ENCODE data around the gene MATN1.

MATN1 gene

DNA sequence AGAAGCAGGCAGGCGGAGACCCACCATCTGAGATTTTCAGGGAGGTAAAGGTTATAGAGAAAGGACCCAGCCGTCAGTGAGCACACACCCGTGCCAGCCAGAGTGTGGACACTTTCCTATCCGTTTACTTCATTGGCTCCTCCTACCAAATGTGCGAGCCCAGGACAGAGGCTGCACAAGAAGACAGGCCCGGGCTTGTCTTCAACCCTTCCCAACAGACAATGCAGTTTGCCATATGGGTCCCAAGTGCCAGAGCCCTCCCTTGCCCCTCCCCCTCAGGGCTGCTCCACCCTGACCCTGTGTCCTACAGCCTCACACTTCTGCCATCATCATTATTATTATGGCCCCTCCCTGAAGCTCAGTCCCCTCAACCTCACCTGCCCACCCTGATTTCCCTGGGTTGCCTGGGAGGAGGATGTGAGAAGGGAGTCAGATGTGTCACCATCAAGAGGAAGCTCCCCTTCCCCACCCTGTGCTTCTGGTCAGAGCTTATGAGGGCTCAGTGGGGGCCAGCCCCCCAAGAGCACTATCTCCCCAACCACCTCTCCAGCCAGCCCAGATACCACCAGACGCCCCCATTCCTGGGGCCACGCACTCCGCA is 24.8 kb upstream of the MATN1 start:
- Histone ChIP-seq H3K36me3 (ENCODE audit: control insufficient read depth, insufficient read depth, low read length, severe bottlenecking) (no peaks in the 10 kb centered on the region), H3K9me3 (ENCODE audit: control insufficient read depth, low read length) (no peaks in the 10 kb centered on the region), H3K4me1 (ENCODE audit: control insufficient read depth, insufficient read depth, low read length) (no peaks in the 10 kb centered on the region), H3K4me3 (ENCODE audit: low read length) (no peak overlapping the region), H3K9ac (ENCODE audit: low read length) (no peak overlapping the region), H3K27me3 (replicated peaks; ENCODE audit: control insufficient read depth, insufficient read depth, low read length) (peaks cover 13% of the 10 kb centered on the region)
- no peak for DNase-seq (ENCODE audit: low read depth)

GRCh38 chr1:30747033-30748008 is 23.9 kb upstream of the MATN1 start:
- H3K9ac ChIP-seq (ENCODE audit: low read length): no peak overlapping the region
- peaks cover 11% of the 10 kb centered on the region for H3K27me3 ChIP-seq (replicated peaks; ENCODE audit: control insufficient read depth, insufficient read depth, low read length)
- no peak overlapping the region for H3K4me3 ChIP-seq (ENCODE audit: low read length)
- H3K36me3 ChIP-seq (ENCODE audit: control insufficient read depth, insufficient read depth, low read length, severe bottlenecking): no peaks in the 10 kb centered on the region
- DNase-seq (ENCODE audit: low read depth): no peak
- H3K9me3 ChIP-seq (ENCODE audit: control insufficient read depth, low read length): no peaks in the 10 kb centered on the region
- H3K4me1 ChIP-seq (ENCODE audit: control insufficient read depth, insufficient read depth, low read length): no peaks in the 10 kb centered on the region

- DNase-seq (ENCODE audit: low read depth): no peak
- no peaks in the 10 kb centered on the region for H3K9me3 ChIP-seq (ENCODE audit: control insufficient read depth, low read length)
- H3K27me3 ChIP-seq (replicated peaks; ENCODE audit: control insufficient read depth, insufficient read depth, low read length): peaks cover 9% of the 10 kb centered on the region
- no peaks in the 10 kb centered on the region for H3K4me1 ChIP-seq (ENCODE audit: control insufficient read depth, insufficient read depth, low read length)
- no peaks in the 10 kb centered on the region for H3K36me3 ChIP-seq (ENCODE audit: control insufficient read depth, insufficient read depth, low read length, severe bottlenecking)
- no peak overlapping the region for H3K4me3 ChIP-seq (ENCODE audit: low read length)
- no peak overlapping the region for H3K9ac ChIP-seq (ENCODE audit: low read length)
Measured at GRCh38 chr1:30746212-30747032, 23.0 kb upstream of the MATN1 start.

DNA sequence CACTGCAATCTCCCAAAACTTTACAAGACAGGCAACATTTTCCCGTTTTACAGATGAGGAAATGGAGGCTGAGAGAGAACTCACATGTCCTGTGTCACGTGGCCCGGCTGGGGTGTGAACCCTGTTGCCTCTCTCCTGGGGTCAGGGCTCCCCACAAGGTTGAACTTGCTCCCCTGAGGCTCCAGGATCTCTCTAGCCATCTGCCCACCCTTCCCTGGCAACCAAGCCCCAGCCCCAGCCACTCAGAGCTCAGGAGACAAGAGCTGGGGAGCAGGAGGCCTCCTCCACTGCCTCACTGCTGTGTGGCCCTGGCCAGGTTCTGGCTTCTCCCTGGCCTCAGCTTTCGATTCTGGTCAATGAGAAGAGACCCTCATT is 22.4 kb upstream of the MATN1 start:
- Histone ChIP-seq H3K27me3 (replicated peaks; ENCODE audit: control insufficient read depth, insufficient read depth, low read length) (peaks cover 14% of the 10 kb centered on the region), H3K9ac (ENCODE audit: low read length) (no peak overlapping the region), H3K9me3 (ENCODE audit: control insufficient read depth, low read length) (no peaks in the 10 kb centered on the region), H3K4me3 (ENCODE audit: low read length) (no peak overlapping the region), H3K4me1 (ENCODE audit: control insufficient read depth, insufficient read depth, low read length) (no peaks in the 10 kb centered on the region), H3K36me3 (ENCODE audit: control insufficient read depth, insufficient read depth, low read length, severe bottlenecking) (no peaks in the 10 kb centered on the region)
- no peak for DNase-seq (ENCODE audit: low read depth)

GRCh38 chr1:30745156-30745833 is 21.9 kb upstream of the MATN1 start:
- H3K4me3 ChIP-seq (ENCODE audit: low read length): no peak overlapping the region
- DNase-seq (ENCODE audit: low read depth): no peak

DNA sequence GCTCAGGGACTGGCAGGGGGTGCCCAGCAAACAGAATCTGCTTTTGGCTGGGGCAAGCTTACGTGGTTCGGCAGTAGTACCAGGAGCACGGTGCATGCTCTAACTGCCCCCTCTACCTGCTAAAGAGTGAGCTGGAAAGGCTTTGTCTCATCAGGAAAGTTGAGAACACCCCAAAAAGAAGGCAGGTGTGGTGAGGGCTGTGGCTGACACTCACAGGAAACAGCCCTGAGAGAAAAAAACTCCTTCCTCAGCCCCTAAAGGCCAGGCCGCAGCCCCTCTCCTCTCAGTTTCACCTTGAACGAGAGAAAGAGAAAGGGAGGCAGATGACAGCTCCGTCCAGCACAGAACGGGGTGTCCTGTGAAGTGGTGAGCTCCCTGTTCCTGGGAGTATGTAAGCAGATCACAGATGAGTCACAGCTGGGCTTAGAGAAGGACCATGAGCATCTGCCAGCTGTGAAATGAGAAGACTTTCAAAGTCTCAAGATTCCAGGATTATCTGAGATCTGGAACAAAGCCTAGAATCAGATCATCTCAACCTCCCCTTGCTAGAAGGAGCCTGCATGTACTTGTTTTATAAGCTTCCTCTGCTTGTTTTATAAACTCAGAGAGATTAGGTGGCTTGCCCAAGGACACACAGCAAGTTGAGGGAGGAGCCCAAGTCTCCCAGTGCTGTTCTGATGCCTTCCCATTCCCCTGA is 20.8 kb upstream of the MATN1 start:
- Histone ChIP-seq H3K4me3 (ENCODE audit: low read length) (no peak overlapping the region), H3K9ac (ENCODE audit: low read length) (no peak overlapping the region), H3K4me1 (ENCODE audit: control insufficient read depth, insufficient read depth, low read length) (no peaks in the 10 kb centered on the region), H3K27me3 (replicated peaks; ENCODE audit: control insufficient read depth, insufficient read depth, low read length) (peaks cover 20% of the 10 kb centered on the region), H3K36me3 (ENCODE audit: control insufficient read depth, insufficient read depth, low read length, severe bottlenecking) (no peaks in the 10 kb centered on the region), H3K9me3 (ENCODE audit: control insufficient read depth, low read length) (no peaks in the 10 kb centered on the region)
- no peak for DNase-seq (ENCODE audit: low read depth)

More at GRCh38 chr1:30745156-30745833, 21.9 kb upstream of the MATN1 start:
- no peaks in the 10 kb centered on the region for H3K36me3 ChIP-seq (ENCODE audit: control insufficient read depth, insufficient read depth, low read length, severe bottlenecking)
- no peaks in the 10 kb centered on the region for H3K9me3 ChIP-seq (ENCODE audit: control insufficient read depth, low read length)
- no peak overlapping the region for H3K9ac ChIP-seq (ENCODE audit: low read length)
- no peaks in the 10 kb centered on the region for H3K4me1 ChIP-seq (ENCODE audit: control insufficient read depth, insufficient read depth, low read length)
- H3K27me3 ChIP-seq (replicated peaks; ENCODE audit: control insufficient read depth, insufficient read depth, low read length): peaks cover 15% of the 10 kb centered on the region

GRCh38 chr1:30743584-30744059 is 20.2 kb upstream of the MATN1 start:
- Histone ChIP-seq H3K9ac (ENCODE audit: low read length) (no peak overlapping the region), H3K36me3 (ENCODE audit: control insufficient read depth, insufficient read depth, low read length, severe bottlenecking) (no peaks in the 10 kb centered on the region), H3K4me1 (ENCODE audit: control insufficient read depth, insufficient read depth, low read length) (no peaks in the 10 kb centered on the region), H3K27me3 (replicated peaks; ENCODE audit: control insufficient read depth, insufficient read depth, low read length) (peaks cover 26% of the 10 kb centered on the region), H3K4me3 (ENCODE audit: low read length) (no peak overlapping the region), H3K9me3 (ENCODE audit: control insufficient read depth, low read length) (no peaks in the 10 kb centered on the region)
- no peak for DNase-seq (ENCODE audit: low read depth)

DNA sequence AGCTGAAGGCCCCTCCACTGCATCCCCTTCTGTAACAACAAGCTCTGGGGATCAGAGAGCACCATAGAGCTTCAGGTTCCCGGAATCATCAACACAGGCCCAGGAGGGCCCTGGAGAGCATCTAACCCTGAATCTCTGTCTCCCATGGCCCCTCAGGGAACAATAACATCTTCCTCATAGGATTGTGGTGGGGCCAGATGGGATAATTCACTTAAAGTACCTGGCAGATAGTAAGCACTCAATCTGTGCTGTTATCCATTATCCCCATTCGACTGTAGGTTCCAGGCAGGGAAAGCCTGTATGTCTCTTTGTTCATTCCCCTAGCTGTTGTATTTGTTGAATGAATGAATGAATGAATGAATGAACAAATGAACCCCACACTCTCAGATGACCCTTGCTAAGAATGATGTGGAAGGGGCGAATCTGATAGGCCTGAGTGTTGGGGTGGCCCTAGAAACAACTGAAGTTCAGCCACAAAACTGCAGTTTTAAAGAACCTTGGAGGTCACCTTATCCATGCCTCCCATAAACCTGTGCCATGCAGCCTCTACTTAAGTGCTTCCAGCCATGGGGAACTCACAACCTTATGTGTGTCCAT is 19.7 kb upstream of the MATN1 start:
- H3K9me3 ChIP-seq (ENCODE audit: control insufficient read depth, low read length): peaks cover 5% of the 10 kb centered on the region
- DNase-seq (ENCODE audit: low read depth): no peak
- no peaks in the 10 kb centered on the region for H3K4me1 ChIP-seq (ENCODE audit: control insufficient read depth, insufficient read depth, low read length)
- H3K36me3 ChIP-seq (ENCODE audit: control insufficient read depth, insufficient read depth, low read length, severe bottlenecking): no peaks in the 10 kb centered on the region
- peaks cover 28% of the 10 kb centered on the region for H3K27me3 ChIP-seq (replicated peaks; ENCODE audit: control insufficient read depth, insufficient read depth, low read length)
- H3K9ac ChIP-seq (ENCODE audit: low read length): no peak overlapping the region
- H3K4me3 ChIP-seq (ENCODE audit: low read length): no peak overlapping the region

DNA sequence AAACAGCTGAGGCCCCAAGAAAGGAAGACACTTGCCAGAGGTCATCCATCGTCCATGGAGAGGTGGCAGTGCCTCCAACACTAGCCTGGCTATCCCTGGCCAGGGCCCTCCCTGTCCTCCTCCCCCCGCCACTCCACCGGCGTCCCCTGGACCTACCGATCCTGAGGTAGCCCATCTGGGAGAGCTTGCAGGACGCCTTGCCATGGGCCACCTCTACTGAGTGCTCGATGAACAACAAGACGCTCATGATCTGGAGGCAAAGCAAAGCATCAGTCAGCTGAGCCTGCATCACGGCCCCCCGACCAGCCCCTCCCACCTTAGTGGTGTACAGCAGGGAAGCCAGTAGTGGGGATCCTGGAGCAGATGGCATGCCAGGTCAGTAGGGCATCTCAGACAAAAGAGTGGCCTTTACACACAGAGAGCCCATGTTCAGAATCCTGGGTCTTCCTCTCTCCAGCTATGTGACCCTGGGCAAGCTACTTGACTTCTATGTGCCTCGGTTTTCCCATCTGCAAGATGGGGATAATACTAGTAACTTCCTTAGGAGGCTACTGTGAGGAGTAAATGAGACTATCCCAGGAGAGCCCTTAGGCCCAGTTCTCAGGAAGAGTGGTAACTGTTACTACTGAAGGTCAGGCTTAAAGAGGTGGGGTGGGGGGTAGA is 19.0 kb upstream of the MATN1 start:
- Histone ChIP-seq H3K9ac (ENCODE audit: low read length) (no peak overlapping the region), H3K4me1 (ENCODE audit: control insufficient read depth, insufficient read depth, low read length) (no peaks in the 10 kb centered on the region), H3K4me3 (ENCODE audit: low read length) (no peak overlapping the region), H3K9me3 (ENCODE audit: control insufficient read depth, low read length) (peaks cover 8% of the 10 kb centered on the region), H3K36me3 (ENCODE audit: control insufficient read depth, insufficient read depth, low read length, severe bottlenecking) (no peaks in the 10 kb centered on the region), H3K27me3 (replicated peaks; ENCODE audit: control insufficient read depth, insufficient read depth, low read length) (peaks cover 28% of the 10 kb centered on the region)
- no peak for DNase-seq (ENCODE audit: low read depth)
